Measurements from ENCODE around the gene PDZD2. TPM values are rescaled to one million over a fixed set of nuclear protein-coding genes. Genes with fewer than 3 reads are reported as not detected.

PDZD2 gene
- total RNA-seq, 2 donors from 2014 or later: 4.5 to 15.7 TPM

GRCh38 chr5:31754741-31755675 lies 116.1 kb downstream of the PDZD2 start:
- no peak overlapping the region for H3K27ac ChIP-seq
- no peak for ATAC-seq (ENCODE audit: insufficient number of reproducible peaks, low FRiP score, low read depth)
- no peak overlapping the region for H3K4me3 ChIP-seq

GRCh38 chr5:31755676-31756230 lies 116.8 kb downstream of the PDZD2 start:
- ATAC-seq (ENCODE audit: insufficient number of reproducible peaks, low FRiP score, low read depth): no peak
- H3K36me3 ChIP-seq: no peaks in the 10 kb centered on the region

More at GRCh38 chr5:31754741-31755675, 116.1 kb downstream of the PDZD2 start:
- Histone ChIP-seq H3K27me3 (replicated peaks; ENCODE audit: insufficient read depth) (no peaks in the 10 kb centered on the region), H3K36me3 (no peaks in the 10 kb centered on the region), H3K9me3 (no peaks in the 10 kb centered on the region), H3K4me1 (ENCODE audit: control insufficient read depth in 1 of 2, low read depth in 2 of 2) (peaks cover 0 to 13% of the 10 kb centered on the region in 2 donors)
- no peak for DNase-seq (ENCODE audit: low spot score)
- no peak for TF ChIP-seq CTCF (IDR thresholded peaks at IDR 0.05)

GRCh38 chr5:31757806-31758205 lies 118.9 kb downstream of the PDZD2 start:
- Histone ChIP-seq H3K4me1 (ENCODE audit: control insufficient read depth in 1 of 2, low read depth in 2 of 2) (peaks cover 0 to 13% of the 10 kb centered on the region in 2 donors), H3K27ac (no peak overlapping the region), H3K9me3 (no peaks in the 10 kb centered on the region), H3K36me3 (no peaks in the 10 kb centered on the region), H3K27me3 (replicated peaks; ENCODE audit: insufficient read depth) (no peaks in the 10 kb centered on the region), H3K4me3 (no peak overlapping the region)
- DNase-seq (ENCODE audit: low spot score): no peak
- no peak for TF ChIP-seq CTCF (IDR thresholded peaks at IDR 0.05)
- no peak for ATAC-seq (ENCODE audit: insufficient number of reproducible peaks, low FRiP score, low read depth)

More at GRCh38 chr5:31755676-31756230, 116.8 kb downstream of the PDZD2 start:
- no peak for TF ChIP-seq CTCF (IDR thresholded peaks at IDR 0.05)
- Histone ChIP-seq H3K27ac (no peak overlapping the region), H3K4me1 (ENCODE audit: control insufficient read depth in 1 of 2, low read depth in 2 of 2) (peaks cover 0 to 13% of the 10 kb centered on the region in 2 donors), H3K9me3 (no peaks in the 10 kb centered on the region), H3K27me3 (replicated peaks; ENCODE audit: insufficient read depth) (no peaks in the 10 kb centered on the region), H3K4me3 (no peak overlapping the region)
- DNase-seq (ENCODE audit: low spot score): no peak

DNA sequence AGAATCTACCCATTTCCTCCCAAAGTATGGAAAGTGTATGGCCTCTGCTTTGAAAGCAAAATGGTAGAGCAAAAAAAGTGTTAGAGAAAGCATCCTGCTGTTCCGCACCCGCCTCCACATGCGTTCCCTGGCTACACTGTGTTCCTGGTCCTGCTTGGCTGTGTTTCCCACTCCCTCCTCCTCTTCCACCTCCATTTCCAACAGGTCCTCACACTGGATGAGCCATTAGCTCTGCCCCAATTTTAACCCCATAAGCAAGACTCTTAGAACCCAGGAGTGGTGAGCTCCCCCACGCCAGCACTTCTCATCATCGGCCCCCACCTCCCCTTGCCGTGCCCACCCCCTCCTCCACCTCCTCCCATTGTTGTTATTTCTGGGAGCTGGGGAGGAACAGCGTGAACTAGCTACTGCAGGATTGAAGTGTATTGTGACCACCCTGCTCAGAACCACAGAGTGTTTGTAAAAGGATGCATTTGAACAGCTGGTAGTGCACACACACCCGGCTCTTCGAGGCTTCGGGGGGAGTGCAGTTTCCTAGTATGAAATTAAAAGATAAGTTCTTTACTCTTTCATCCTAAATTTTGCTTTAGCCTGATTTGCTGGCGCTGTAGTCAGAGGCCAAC lies 120.0 kb downstream of the PDZD2 start:
- no peaks in the 10 kb centered on the region for H3K27me3 ChIP-seq (replicated peaks; ENCODE audit: insufficient read depth)
- DNase-seq (ENCODE audit: low spot score): no peak
- H3K36me3 ChIP-seq: no peaks in the 10 kb centered on the region
- no peak for ATAC-seq (ENCODE audit: insufficient number of reproducible peaks, low FRiP score, low read depth)
- peaks cover 0 to 13% of the 10 kb centered on the region in 2 donors for H3K4me1 ChIP-seq (ENCODE audit: control insufficient read depth in 1 of 2, low read depth in 2 of 2)
- no peak overlapping the region for H3K4me3 ChIP-seq
- H3K27ac ChIP-seq: no peak overlapping the region
- no peak for TF ChIP-seq CTCF (IDR thresholded peaks at IDR 0.05)
- H3K9me3 ChIP-seq: no peaks in the 10 kb centered on the region

- no peaks in the 10 kb centered on the region for H3K9me3 ChIP-seq
- no peak overlapping the region for H3K27ac ChIP-seq
- no peak overlapping the region for H3K4me3 ChIP-seq
- TF ChIP-seq CTCF (IDR thresholded peaks at IDR 0.05): no peak
- H3K4me1 ChIP-seq (ENCODE audit: control insufficient read depth in 1 of 2, low read depth in 2 of 2): peaks cover 0 to 13% of the 10 kb centered on the region in 2 donors
- DNase-seq (ENCODE audit: low spot score) (no peak), ATAC-seq (ENCODE audit: insufficient number of reproducible peaks, low FRiP score, low read depth) (no peak)
- no peaks in the 10 kb centered on the region for H3K27me3 ChIP-seq (replicated peaks; ENCODE audit: insufficient read depth)
- no peaks in the 10 kb centered on the region for H3K36me3 ChIP-seq
These were observed 121.0 kb downstream of the PDZD2 start for GRCh38 chr5:31759925-31760324.
